Natural killer cell (primary cell): ENCODE results near the gene PREPL. TPM values are rescaled to one million over a fixed set of nuclear protein-coding genes. Genes with fewer than 3 reads are reported as not detected.

ENCODE experiments used
- ATAC-seq, 3 donors: fragments of 150-1000 bp in 2 of 3; fragments of 200-7000 bp in 1 of 3; cut with Tn5 transposase; 1 replicate in 1 of 3; 2 replicates in 2 of 3; pipeline ENCODE4 v1.10.0; 2021; ENCODE audit warnings: mild to moderate bottlenecking in 2 of 3, moderate library complexity in 2 of 3
- DNase-seq, 2 donors: peaks; one replicate each; pipeline versions ENCODE4 v3.0.0 to v3.0.0-alpha.2; 2013 to 2021; ENCODE audit warnings: mixed read lengths in 1 of 2
- H3K27ac ChIP-seq: one replicate; pipeline ENCODE4 v1.5.1; 2013; ENCODE audit warnings: mild to moderate bottlenecking, low read length
- H3K27me3 ChIP-seq: one replicate; pipeline ENCODE4 v1.6.1; 2013; ENCODE audit warnings: low read length; ENCODE audit not compliant: control insufficient read depth, insufficient read depth
- H3K36me3 ChIP-seq: one replicate; pipeline ENCODE4 v1.6.1; 2013; ENCODE audit warnings: low read length; ENCODE audit not compliant: control insufficient read depth, insufficient read depth
- H3K4me1 ChIP-seq: one replicate; pipeline ENCODE4 v1.6.1; 2013; ENCODE audit warnings: low read length; ENCODE audit not compliant: control insufficient read depth, insufficient read depth
- H3K4me3 ChIP-seq: one replicate; pipeline ENCODE4 v1.5.1; 2013; ENCODE audit warnings: low read length
- H3K9me3 ChIP-seq: one replicate; pipeline ENCODE4 v1.6.1; 2013; ENCODE audit warnings: low read length; ENCODE audit not compliant: control insufficient read depth, insufficient read depth
- H3K27ac Mint-ChIP-seq, 2 donors: one replicate each; pipeline ENCODE4 v1.8.0; 2022; ENCODE audit warnings: mild to moderate bottlenecking in 2 of 2, mixed read lengths in 2 of 2, moderate library complexity in 1 of 2
- H3K27me3 Mint-ChIP-seq, 2 donors: one replicate each; pipeline ENCODE4 v1.8.0; 2022; ENCODE audit warnings: low read depth in 2 of 2, mixed read lengths in 2 of 2
- H3K36me3 Mint-ChIP-seq: one replicate; pipeline ENCODE4 v1.8.0; 2022; ENCODE audit warnings: mixed read lengths
- H3K4me1 Mint-ChIP-seq, 2 donors: one replicate each; pipeline ENCODE4 v1.8.0; 2022; ENCODE audit warnings: mixed read lengths in 2 of 2
- H3K4me3 Mint-ChIP-seq: one replicate; pipeline ENCODE4 v1.8.0; 2022; ENCODE audit warnings: mild to moderate bottlenecking, moderate library complexity, mixed read lengths
- H3K9me3 Mint-ChIP-seq, 2 donors: one replicate each; pipeline ENCODE4 v1.8.0; 2022; ENCODE audit warnings: mixed read lengths in 2 of 2
- CTCF ChIP-seq: fragments of 200-600 bp; IDR thresholded peaks from one replicate; pipeline ENCODE4 v1.8.0; 2022; ENCODE audit warnings: antibody characterized with exemption
- WGBS: methylation state at CpG from one replicate; pipeline ENCODE4 v1.1.7; 2013; ENCODE audit warnings: missing lambda C conversion rate; ENCODE audit not compliant: insufficient coverage; 5-methylcytosine and 5-hydroxymethylcytosine counted together
- intact Hi-C: fragments of 100-400 bp; cut with micrococcal nuclease; formaldehyde crosslinking; loops from one replicate; pipeline ENCODE4 v1.14.2; 2022
- total RNA-seq, 4 donors: library from RNA; stranded (reverse); fragments of 120-200 nt in 1 of 4; gene quantifications; one replicate each; pipeline versions ENCODE4 v1.2.3 to v1.2.4, GENCODE V29; 2013 to 2022

Gene PREPL
- total RNA-seq, 3 donors from 2014 or later (not counting 1 experiment from before 2014, with no cell fraction given) = 17.2 to 23.2 (median 18.4) TPM

GRCh38 chr2:44315945-44316344 is 45.3 kb downstream of the PREPL start:
- no peak for DNase-seq
- H3K27me3 ChIP-seq = no peaks in the 10 kb centered on the region
- H3K9me3 ChIP-seq = peaks cover under 1% of the 10 kb centered on the region
- H3K4me3 ChIP-seq = no peak overlapping the region
- Mint-ChIP-seq H3K36me3 (peaks cover 16% of the 10 kb centered on the region), H3K4me1 (no peaks in the 10 kb centered on the region), H3K4me3 (no peak overlapping the region), H3K27ac (no peak overlapping the region), H3K27me3 (no peaks in the 10 kb centered on the region), H3K9me3 (peaks cover 1 to 4% of the 10 kb centered on the region in 2 donors)
- intact Hi-C loops = no loop called here
- peaks cover 32% of the 10 kb centered on the region for H3K36me3 ChIP-seq
- H3K27ac ChIP-seq = no peak overlapping the region
- H3K4me1 ChIP-seq = no peaks in the 10 kb centered on the region
- TF ChIP-seq CTCF = no peak
- ATAC-seq = no peak

DNA sequence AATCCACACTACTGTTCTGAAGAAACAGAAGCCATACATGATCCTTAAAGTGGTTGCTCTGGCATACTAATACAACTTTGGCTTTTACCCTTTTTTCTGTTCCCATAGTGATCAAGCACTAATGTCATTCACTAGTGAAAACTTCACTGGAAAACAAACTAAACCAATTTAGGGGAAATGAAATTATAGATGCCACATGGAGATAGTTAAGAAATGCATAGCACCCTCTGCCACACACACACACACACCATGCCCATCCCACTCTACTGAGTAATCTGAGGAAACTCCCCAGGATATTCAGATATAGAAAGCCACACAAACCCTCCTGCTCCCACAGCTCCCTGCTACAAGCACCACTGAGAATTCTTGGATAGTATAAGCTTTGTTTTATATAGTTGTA is 46.9 kb downstream of the PREPL start:
- ATAC-seq (no peak), DNase-seq (no peak)
- Mint-ChIP-seq H3K27ac (no peak overlapping the region), H3K4me1 (no peaks in the 10 kb centered on the region), H3K4me3 (no peak overlapping the region), H3K27me3 (no peaks in the 10 kb centered on the region), H3K9me3 (peaks cover 2 to 10% of the 10 kb centered on the region in 2 donors), H3K36me3 (peaks cover 20% of the 10 kb centered on the region)
- Histone ChIP-seq H3K27me3 (no peaks in the 10 kb centered on the region), H3K9me3 (peaks cover 13% of the 10 kb centered on the region), H3K4me3 (no peak overlapping the region), H3K36me3 (peaks cover 18% of the 10 kb centered on the region), H3K27ac (no peak overlapping the region), H3K4me1 (no peaks in the 10 kb centered on the region)
- intact Hi-C loops = no loop called here
- no peak for TF ChIP-seq CTCF

DNA sequence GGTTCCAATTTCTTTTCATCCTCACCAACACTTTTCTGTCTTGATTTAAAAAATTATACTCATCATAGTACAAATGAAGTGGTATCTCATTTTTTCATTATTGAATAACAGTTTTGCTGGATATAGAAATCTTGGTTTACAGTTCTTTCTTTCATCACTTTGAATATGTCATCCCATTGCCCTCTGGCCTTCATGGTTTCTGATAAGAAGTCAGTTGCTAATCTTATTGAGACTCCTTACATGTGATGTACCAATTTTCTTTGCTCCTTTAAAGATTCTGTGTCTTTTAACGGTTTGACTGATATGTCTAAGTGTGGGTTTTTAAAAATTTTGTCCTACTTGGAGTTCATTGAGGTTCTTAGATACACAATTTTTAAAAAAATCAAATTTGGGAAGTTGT is 51.0 kb downstream of the PREPL start:
- intact Hi-C loops = no loop called here
- DNase-seq = no peak
- no peak for TF ChIP-seq CTCF
- Mint-ChIP-seq H3K9me3 (peaks cover 5 to 14% of the 10 kb centered on the region in 2 donors), H3K27me3 (peaks cover 0 to 3% of the 10 kb centered on the region in 2 donors), H3K36me3 (peaks cover 20% of the 10 kb centered on the region), H3K27ac (no peak overlapping the region), H3K4me1 (no peaks in the 10 kb centered on the region), H3K4me3 (no peak overlapping the region)
- Histone ChIP-seq H3K27ac (no peak overlapping the region), H3K36me3 (peaks cover 9% of the 10 kb centered on the region), H3K4me3 (no peak overlapping the region), H3K27me3 (no peaks in the 10 kb centered on the region), H3K4me1 (no peaks in the 10 kb centered on the region), H3K9me3 (peaks cover 16% of the 10 kb centered on the region)
- no peak for ATAC-seq
- WGBS = no CpG with 5 or more reads among the region's 1 CpG

DNA sequence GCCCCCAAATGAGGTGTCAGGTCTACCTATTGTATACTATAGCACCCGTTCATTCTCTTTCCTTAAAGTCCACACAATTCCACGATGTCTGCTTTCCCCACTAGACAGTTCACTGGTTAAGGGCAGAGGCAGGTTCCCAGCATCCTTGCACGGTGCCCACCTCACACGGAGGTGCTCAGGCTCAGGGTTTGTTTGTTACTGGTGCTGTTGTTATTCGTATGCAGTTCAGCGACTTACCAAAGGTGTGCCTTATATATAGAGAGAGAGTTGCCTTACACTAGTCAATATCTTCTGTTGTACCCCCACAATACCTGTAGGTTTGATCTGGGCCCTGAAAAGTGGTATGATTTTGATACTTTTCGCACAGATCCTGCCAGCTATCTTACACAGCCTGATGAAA is 55.4 kb downstream of the PREPL start:
- no peaks in the 10 kb centered on the region for H3K4me1 ChIP-seq
- Mint-ChIP-seq H3K4me3 (no peak overlapping the region), H3K27ac (no peak overlapping the region), H3K36me3 (peaks cover 3% of the 10 kb centered on the region), H3K4me1 (no peaks in the 10 kb centered on the region), H3K9me3 (peaks cover 4 to 9% of the 10 kb centered on the region in 2 donors), H3K27me3 (peaks cover 0 to 3% of the 10 kb centered on the region in 2 donors)
- H3K27ac ChIP-seq = no peak overlapping the region
- H3K4me3 ChIP-seq = no peak overlapping the region
- H3K27me3 ChIP-seq = no peaks in the 10 kb centered on the region
- ATAC-seq (no peak), DNase-seq (no peak)
- TF ChIP-seq CTCF = no peak
- intact Hi-C loops = no loop called here
- peaks cover 14% of the 10 kb centered on the region for H3K9me3 ChIP-seq
- WGBS = 84% methylated on average over 7 of the region's 7 CpGs
- no peaks in the 10 kb centered on the region for H3K36me3 ChIP-seq
